ENCODE results near the gene ZNF397. TPM values are rescaled to one million over a fixed set of nuclear protein-coding genes. Genes with fewer than 3 reads are reported as not detected.

The ZNF397 gene
- total RNA-seq, 1 donor = 20.5 TPM

GRCh38 chr18:35306588-35307250 lies 65.9 kb downstream of the ZNF397 start:
- no peak for TF ChIP-seq CTCF (IDR thresholded peaks at IDR 0.05; ENCODE audit: insufficient read depth, low read length)
- DNase-seq (ENCODE audit: low read depth) = no peak
- no peak overlapping the region for H3K4me3 ChIP-seq (ENCODE audit: low read depth, low read length)

Other genes with a start within 250 kb of the ZNF397 start
- gene MAPRE2, start 199.6 kb upstream of the ZNF397 start, total RNA-seq (ENCODE audit: low replicate concordance) = 44.7 and 87.4 TPM in 2 replicates
- 18.6 and 22.6 TPM in 2 replicates for gene ZSCAN30, start 49.2 kb downstream of the ZNF397 start, total RNA-seq (ENCODE audit: low replicate concordance)
- 16.5 and 29.4 TPM in 2 replicates for gene ZNF24, start 103.4 kb downstream of the ZNF397 start, total RNA-seq (ENCODE audit: low replicate concordance)
- 2.0 and 2.4 TPM in 2 replicates for gene ZNF396, start 136.3 kb downstream of the ZNF397 start, total RNA-seq (ENCODE audit: low replicate concordance)

All from fibroblast of the aortic adventitia (primary cell).